NB4 (cell line): ENCODE data around the gene NSF.

Source experiments
- DNase-seq: peaks from one replicate; pipeline ENCODE4 v3.0.0; 2010; ENCODE audit warnings: low read depth
- H3K4me3 ChIP-seq: one replicate; pipeline ENCODE4 v1.5.1; 2011; ENCODE audit warnings: mild to moderate bottlenecking, low read depth, low read length, moderate library complexity
- CTCF ChIP-seq: IDR thresholded peaks from one replicate; pipeline ENCODE4 v1.5.1; 2012; ENCODE audit warnings: low read depth, low read length
- MAX ChIP-seq: IDR thresholded peaks from 2 replicates; pipeline ENCODE4 v1.6.1; 2011; ENCODE audit warnings: low read depth, low read length
- MYC ChIP-seq: IDR thresholded peaks from 2 replicates; pipeline ENCODE4 v1.6.1; 2011; ENCODE audit warnings: low read depth, low read length
- POLR2A ChIP-seq: IDR thresholded peaks from 2 replicates; pipeline ENCODE4 v1.6.1; 2011; ENCODE audit warnings: mild to moderate bottlenecking; ENCODE audit not compliant: insufficient read length; ENCODE audit errors: extremely low read depth

NSF gene

GRCh38 chr17:46726206-46726605, 135.7 kb downstream of the NSF start:
- no peak overlapping the region for H3K4me3 ChIP-seq
- no peak for DNase-seq
- TF ChIP-seq CTCF, result no peak
- TF ChIP-seq MYC, result no peak
- no peak for TF ChIP-seq POLR2A
- TF ChIP-seq MAX, result no peak

- no peak for TF ChIP-seq MAX
- no peak for TF ChIP-seq POLR2A
- no peak for TF ChIP-seq MYC
- no peak for TF ChIP-seq CTCF
- DNase-seq, result no peak
- H3K4me3 ChIP-seq, result no peak overlapping the region
Measured at GRCh38 chr17:46727572-46728348, 137.3 kb downstream of the NSF start.

GRCh38 chr17:46730026-46730425, 139.6 kb downstream of the NSF start:
- DNase-seq, result no peak
- no peak overlapping the region for H3K4me3 ChIP-seq
- TF ChIP-seq MAX (no peak), MYC (no peak), CTCF (no peak), POLR2A (no peak)

GRCh38 chr17:46730679-46731078, 140.2 kb downstream of the NSF start:
- no peak for DNase-seq
- H3K4me3 ChIP-seq, result no peak overlapping the region
- TF ChIP-seq CTCF, result no peak
- TF ChIP-seq MYC, result no peak
- no peak for TF ChIP-seq POLR2A
- TF ChIP-seq MAX, result no peak

- TF ChIP-seq POLR2A (no peak), CTCF (no peak), MAX (no peak)
- DNase-seq, result no peak
- no peak overlapping the region for H3K4me3 ChIP-seq
Measured at GRCh38 chr17:46732160-46732559, 141.7 kb downstream of the NSF start.
